Lung microvascular endothelial cell (primary cell): Measurements from ENCODE around the gene TPCN1. TPM values are rescaled to one million over a fixed set of nuclear protein-coding genes. Genes with fewer than 3 reads are reported as not detected.
A peak's percentile ranks its signal among the peaks of the same experiment; 100 is the strongest.

ENCODE experiments used
- DNase-seq, 2 donors: peaks; one replicate each; pipeline versions ENCODE4 v3.0.0 to v3.0.0-alpha.2; 2010; ENCODE audit warnings: low read depth in 2 of 2
- total RNA-seq: library from RNA; depleted of rRNA; stranded (reverse); fragments of >200 nt; gene quantifications from 2 replicates; pipeline ENCODE4 v1.2.1, GENCODE V29; 2014

TPCN1 gene
- total RNA-seq, 1 donor from 2014 or later: 3.8 TPM

- no peak for DNase-seq
These were observed 64.7 kb downstream of the TPCN1 start for GRCh38 chr12:113285679-113286610.

GRCh38 chr12:113286712-113287111 lies 65.4 kb downstream of the TPCN1 start:
- no peak for DNase-seq

GRCh38 chr12:113287146-113287898 lies 66.1 kb downstream of the TPCN1 start:
- DNase-seq: no peak

GRCh38 chr12:113287899-113288282 lies 66.6 kb downstream of the TPCN1 start:
- no peak for DNase-seq

- no peak for DNase-seq
These were observed 68.1 kb downstream of the TPCN1 start for GRCh38 chr12:113289361-113289760.

GRCh38 chr12:113290506-113290905 lies 69.2 kb downstream of the TPCN1 start:
- no peak for DNase-seq

GRCh38 chr12:113291586-113291985 lies 70.3 kb downstream of the TPCN1 start:
- DNase-seq: no peak

- DNase-seq: no peak
These were observed 70.8 kb downstream of the TPCN1 start for GRCh38 chr12:113292091-113292490.

- no peak for DNase-seq
These were observed 71.3 kb downstream of the TPCN1 start for GRCh38 chr12:113292547-113292946.

- DNase-seq: no peak
These were observed 71.8 kb downstream of the TPCN1 start for GRCh38 chr12:113293100-113293499.

GRCh38 chr12:113295886-113296556 lies 74.8 kb downstream of the TPCN1 start:
- DNase-seq: no peak

- no peak for DNase-seq
These were observed 75.4 kb downstream of the TPCN1 start for GRCh38 chr12:113296557-113297213.

GRCh38 chr12:113297214-113297587 lies 75.9 kb downstream of the TPCN1 start:
- DNase-seq: no peak

GRCh38 chr12:113297621-113298471 lies 76.6 kb downstream of the TPCN1 start:
- no peak for DNase-seq

- no peak for DNase-seq
These were observed 77.2 kb downstream of the TPCN1 start for GRCh38 chr12:113298472-113298817.

- no peak for DNase-seq
These were observed 77.7 kb downstream of the TPCN1 start for GRCh38 chr12:113298861-113299545.

GRCh38 chr12:113299619-113300237 lies 78.5 kb downstream of the TPCN1 start:
- peak; percentile 58 to 87 for DNase-seq

- no peak for DNase-seq
These were observed 80.5 kb downstream of the TPCN1 start for GRCh38 chr12:113301811-113302210.

GRCh38 chr12:113302466-113302865 lies 81.2 kb downstream of the TPCN1 start:
- no peak for DNase-seq
